Ovary (tissue), 9 donors: ENCODE data around the gene COQ8B. TPM values are rescaled to one million over a fixed set of nuclear protein-coding genes. Genes with fewer than 3 reads are reported as not detected.
A peak's percentile ranks its signal among the peaks of the same experiment; 100 is the strongest.

Source experiments
- DNase-seq, 5 donors: peaks; one replicate each; pipeline ENCODE4 v3.0.0-alpha.2; 2019 to 2020
- H3K27ac ChIP-seq, 2 donors: fragments of 200-600 bp; one replicate each; pipeline versions ENCODE4 v1.5.1 to v1.8.0; 2019 to 2022
- H3K27me3 ChIP-seq: fragments of 200-600 bp; one replicate; pipeline ENCODE4 v1.8.0; 2022
- H3K36me3 ChIP-seq: fragments of 200-600 bp; sonication (generic); one replicate; pipeline ENCODE4 v1.5.1; 2019
- H3K4me1 ChIP-seq: one replicate; pipeline ENCODE4 v1.8.1; 2013; ENCODE audit warnings: mild to moderate bottlenecking, moderate library complexity; ENCODE audit not compliant: insufficient read depth
- H3K4me3 ChIP-seq: fragments of 200-600 bp; sonication (generic); one replicate; pipeline ENCODE4 v1.5.1; 2017
- H3K9me3 ChIP-seq, 2 donors: fragments of 200-600 bp in 1 of 2; sonication (generic) in 1 of 2; one replicate each; pipeline versions ENCODE4 v1.5.1 to v1.8.1; 2013 to 2019; ENCODE audit warnings: mild to moderate bottlenecking in 1 of 2, moderate library complexity in 1 of 2
- EP300 ChIP-seq: sonication (generic); formaldehyde crosslinking; IDR thresholded peaks from one replicate; pipeline ENCODE4 v1.6.1; 2017; ENCODE audit warnings: antibody characterized with exemption
- POLR2A ChIP-seq: fragments of 450-650 bp; IDR thresholded peaks from one replicate; pipeline ENCODE4 v1.6.1; 2017; ENCODE audit warnings: antibody characterized with exemption, mild to moderate bottlenecking, moderate library complexity
- WGBS, 3 donors: extraction: QIAGEN DNeasy Blood & Tissue Kit in 1 of 3; methylation state at CpG; one replicate each; pipeline versions ENCODE4 v1.1.5 to v1.1.7; 2013 to 2017; 5-methylcytosine and 5-hydroxymethylcytosine counted together
- intact Hi-C, 4 donors: fragments of 100-400 bp; cut with DNase I; formaldehyde crosslinking; loops; one replicate each; pipeline versions ENCODE4 v1.11.0 to v1.15.1; 2022 to 2023
- polyA plus RNA-seq, 2 donors: library from polyadenylated mRNA; stranded (reverse); fragments of 200-250 nt in 1 of 2; fragments of 350-450 nt in 1 of 2; fragmentation: Illumina TruSeq in 1 of 2; extraction: RNeasy Lipid Tissue Mini Kit (QIAGEN cat#74804) in 1 of 2; gene quantifications; one replicate each; pipeline ENCODE4 v1.2.3, GENCODE V29; 2013 to 2014
- total RNA-seq, 7 donors: library from RNA; depleted of rRNA in 2 of 7; stranded (reverse); fragments of >200 nt in 2 of 7; fragmentation: NEBNext Ultra II Directional in 3 of 7; extraction: Animal tissue kit (Norgen Biotek cat#: 25700) in 3 of 7; gene quantifications; one replicate each; pipeline versions ENCODE4 v1.1.0 to v1.2.4, GENCODE V29; 2016 to 2023
- TF ChIP-seq, protein P1 (sequence below), 3 donors: fragments of 450-650 bp in 2 of 3; fragments of 200-600 bp in 1 of 3; IDR thresholded peaks; one replicate each; pipeline versions ENCODE4 v1.5.1 to v1.8.0; 2016 to 2022; ENCODE audit warnings: antibody characterized with exemption in 3 of 3, mild to moderate bottlenecking in 1 of 3
- donor health status: DM: no; HTN: no; CAD: no; lungs with moderate emphysema.
- donor health status: DM: no; HTN: no; CAD: no.
- donor health status: Bipolar disorder and iron deficiency.
- donor health status: DM: yes; HTN: yes; CAD: no.
- donor health status: DM: no; HTN: no; CAD: no.
- donor health status: DM: yes; HTN: yes; CAD: no.

COQ8B gene
- total and polyA plus RNA-seq, 9 donors = 8.3 to 51.2 (median 41.5) TPM

DNA sequence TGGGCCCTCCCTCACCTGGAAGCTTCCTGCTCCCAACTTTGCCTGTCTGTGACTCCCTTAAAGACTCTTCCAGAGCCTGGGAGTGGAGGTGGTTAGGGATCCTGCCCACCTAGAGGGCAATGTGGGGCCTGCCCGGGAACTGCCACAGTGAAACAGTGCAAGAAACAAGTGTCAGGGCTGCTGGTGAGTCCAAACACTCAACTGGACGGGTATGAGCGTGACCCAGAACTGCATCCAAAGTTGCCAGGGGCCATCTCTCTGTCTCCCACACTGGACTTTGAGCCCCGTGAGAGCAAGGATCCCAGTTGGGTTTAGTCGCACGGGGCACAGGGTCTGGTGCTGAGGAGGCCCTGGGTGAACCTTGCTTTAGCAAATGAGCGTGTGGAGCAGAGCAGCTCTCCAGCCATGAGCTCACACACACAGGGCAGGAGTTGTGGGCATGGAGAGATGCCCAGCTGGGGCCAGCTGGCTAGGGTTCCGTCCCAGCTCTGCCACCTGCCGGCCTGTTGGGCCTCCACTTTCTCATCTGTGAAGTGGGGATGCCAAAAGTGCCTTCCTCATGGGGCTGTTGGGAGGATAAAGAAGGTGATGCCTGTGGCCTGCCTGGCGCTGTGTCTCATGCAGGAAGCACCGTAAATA is 23.4 kb downstream of the COQ8B start:
- Histone ChIP-seq H3K4me1 (peaks cover 5% of the 10 kb centered on the region), H3K9me3 (no peaks in the 10 kb centered on the region), H3K27me3 (no peaks in the 10 kb centered on the region), H3K36me3 (no peaks in the 10 kb centered on the region), H3K27ac (no peak overlapping the region), H3K4me3 (no peak overlapping the region)
- intact Hi-C loops = no loop called here
- TF ChIP-seq, protein P1, sequence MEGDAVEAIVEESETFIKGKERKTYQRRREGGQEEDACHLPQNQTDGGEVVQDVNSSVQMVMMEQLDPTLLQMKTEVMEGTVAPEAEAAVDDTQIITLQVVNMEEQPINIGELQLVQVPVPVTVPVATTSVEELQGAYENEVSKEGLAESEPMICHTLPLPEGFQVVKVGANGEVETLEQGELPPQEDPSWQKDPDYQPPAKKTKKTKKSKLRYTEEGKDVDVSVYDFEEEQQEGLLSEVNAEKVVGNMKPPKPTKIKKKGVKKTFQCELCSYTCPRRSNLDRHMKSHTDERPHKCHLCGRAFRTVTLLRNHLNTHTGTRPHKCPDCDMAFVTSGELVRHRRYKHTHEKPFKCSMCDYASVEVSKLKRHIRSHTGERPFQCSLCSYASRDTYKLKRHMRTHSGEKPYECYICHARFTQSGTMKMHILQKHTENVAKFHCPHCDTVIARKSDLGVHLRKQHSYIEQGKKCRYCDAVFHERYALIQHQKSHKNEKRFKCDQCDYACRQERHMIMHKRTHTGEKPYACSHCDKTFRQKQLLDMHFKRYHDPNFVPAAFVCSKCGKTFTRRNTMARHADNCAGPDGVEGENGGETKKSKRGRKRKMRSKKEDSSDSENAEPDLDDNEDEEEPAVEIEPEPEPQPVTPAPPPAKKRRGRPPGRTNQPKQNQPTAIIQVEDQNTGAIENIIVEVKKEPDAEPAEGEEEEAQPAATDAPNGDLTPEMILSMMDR (IDR thresholded peaks at IDR 0.05) = no peak
- TF ChIP-seq POLR2A = no peak
- TF ChIP-seq EP300 = no peak
- WGBS, 3 donors = 83 to 93% (median 85%) methylated on average over 11 of the region's 11 CpGs
- no peak for DNase-seq

DNA sequence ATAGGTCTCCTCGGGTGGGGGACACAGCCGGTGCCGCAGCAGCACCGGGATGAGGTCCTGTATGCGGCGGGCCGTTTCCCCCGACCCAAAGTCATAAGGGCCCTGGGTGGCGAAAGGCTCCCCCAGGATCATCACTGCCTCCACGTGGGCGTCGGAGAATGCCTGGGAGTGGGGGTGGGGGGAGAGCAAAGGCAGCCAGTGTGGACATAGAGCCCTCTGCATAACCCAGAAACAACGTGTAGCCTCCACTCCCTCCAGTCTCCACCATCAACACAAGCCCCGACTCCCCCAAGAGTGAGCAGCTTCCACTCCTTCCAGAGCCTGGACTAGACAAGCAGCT is 24.5 kb downstream of the COQ8B start:
- no peak for TF ChIP-seq POLR2A
- no peak for TF ChIP-seq EP300
- TF ChIP-seq, protein P1 (IDR thresholded peaks at IDR 0.05) = no peak
- no peak for DNase-seq
- intact Hi-C loops = no loop called here
- H3K9me3 ChIP-seq = no peaks in the 10 kb centered on the region
- no peak overlapping the region for H3K4me3 ChIP-seq
- H3K36me3 ChIP-seq = no peaks in the 10 kb centered on the region
- H3K4me1 ChIP-seq = peaks cover 14% of the 10 kb centered on the region
- H3K27me3 ChIP-seq = no peaks in the 10 kb centered on the region
- WGBS, 3 donors = 71 to 72% (median 72%) methylated on average over 7 to 14 of the region's 14 CpGs
- peak overlapping the region; percentile 63 to 87 for H3K27ac ChIP-seq

DNA sequence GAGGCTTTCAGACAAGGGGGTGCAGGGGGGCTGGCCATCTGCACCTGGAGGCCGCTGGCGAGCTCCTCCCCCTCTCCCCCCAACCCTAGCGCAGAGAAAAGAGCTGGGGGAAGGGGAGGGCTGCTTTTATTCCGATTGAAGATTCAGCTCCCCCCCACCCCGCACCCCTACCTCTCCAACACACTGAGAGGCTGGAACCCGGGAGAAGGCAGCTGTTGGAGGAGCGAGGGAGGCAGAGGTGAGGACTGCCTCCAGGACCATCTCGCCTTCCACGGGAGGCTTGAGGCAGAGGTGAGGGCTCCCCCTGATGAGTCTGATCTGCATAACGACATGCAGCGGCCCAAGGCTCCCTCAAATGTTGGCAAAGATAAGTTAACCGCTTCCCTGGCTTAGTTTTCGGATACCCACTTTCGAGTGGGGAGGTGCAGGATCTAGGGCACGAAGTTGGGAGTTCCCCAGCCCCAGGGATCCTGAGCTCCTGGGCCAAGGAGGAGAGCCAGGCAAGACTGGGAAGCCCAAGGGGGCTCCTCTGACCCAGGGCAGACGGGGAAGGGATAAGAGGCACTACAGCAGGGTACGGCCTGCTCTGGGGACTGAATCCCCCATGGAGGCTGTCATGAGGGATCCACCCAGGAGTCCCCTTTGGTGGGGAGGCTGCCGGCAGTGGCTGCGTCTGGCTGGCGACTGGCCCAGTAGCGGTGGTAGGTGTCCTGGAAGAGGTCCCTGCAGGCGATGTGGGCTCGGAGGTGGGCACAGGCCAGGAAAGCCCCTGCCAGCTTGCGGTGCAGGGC is 25.1 kb downstream of the COQ8B start:
- H3K27me3 ChIP-seq = no peaks in the 10 kb centered on the region
- H3K9me3 ChIP-seq = no peaks in the 10 kb centered on the region
- TF ChIP-seq POLR2A = no peak
- no peak for TF ChIP-seq EP300
- TF ChIP-seq, protein P1 (IDR thresholded peaks at IDR 0.05) = no peak
- intact Hi-C loops = no loop called here
- H3K4me1 ChIP-seq = peaks cover 15% of the 10 kb centered on the region
- no peak overlapping the region for H3K4me3 ChIP-seq
- H3K27ac ChIP-seq = peak overlapping the region; percentile 63 to 87
- peak; percentile 47 to 68 (median 65) for DNase-seq
- 31 to 47% (median 46%) methylated on average over 17 to 24 of the region's 24 CpGs for WGBS, 3 donors
- no peaks in the 10 kb centered on the region for H3K36me3 ChIP-seq

DNA sequence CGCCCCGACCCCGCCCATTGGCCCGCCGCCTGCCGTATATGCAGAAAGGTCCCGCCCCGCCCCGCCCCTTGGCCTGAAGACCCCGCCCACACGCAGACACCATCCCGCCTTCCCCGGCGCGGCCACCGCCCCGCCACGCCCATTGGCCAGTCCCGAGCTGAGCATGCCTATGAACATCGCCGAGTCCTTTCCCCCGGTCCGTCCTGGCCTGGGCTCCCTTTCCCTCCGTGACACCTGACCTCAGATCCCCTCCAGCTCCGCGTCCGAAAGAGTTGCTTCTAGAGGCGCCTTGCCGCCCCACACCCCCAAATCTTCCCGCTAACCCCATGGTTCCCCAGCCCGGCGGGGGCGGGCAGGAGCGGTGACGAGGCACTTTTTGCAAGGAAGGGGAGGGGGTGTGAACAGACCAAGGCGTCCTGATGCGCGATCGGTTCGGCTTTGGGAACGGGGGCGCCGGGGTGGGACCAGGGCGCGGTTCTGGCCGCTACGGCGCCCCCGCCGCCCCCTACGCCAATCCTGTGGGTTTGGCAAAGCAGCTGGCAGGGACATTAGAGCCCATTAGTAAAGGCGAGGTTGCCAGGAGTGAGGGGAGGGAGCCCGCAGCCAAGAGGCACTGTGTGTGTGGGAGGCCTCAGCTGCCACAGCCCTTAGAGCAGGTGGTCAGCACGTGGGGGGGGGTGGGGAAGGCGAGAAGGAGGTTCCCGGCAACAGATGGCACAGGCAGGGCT is 25.8 kb downstream of the COQ8B start:
- H3K4me3 ChIP-seq = peak overlapping the region; percentile 61
- H3K36me3 ChIP-seq = no peaks in the 10 kb centered on the region
- intact Hi-C loops = no loop called here
- peaks cover 15% of the 10 kb centered on the region for H3K4me1 ChIP-seq
- WGBS, 3 donors = 0 to 1% (median 1%) methylated on average over 41 to 56 of the region's 56 CpGs
- no peaks in the 10 kb centered on the region for H3K27me3 ChIP-seq
- H3K27ac ChIP-seq = peak overlapping the region; percentile 63 to 87
- H3K9me3 ChIP-seq = no peaks in the 10 kb centered on the region
- DNase-seq = peak; percentile 95 to 98 (median 96)
- TF ChIP-seq POLR2A (peak; percentile 39), EP300 (peak; percentile 73)
- TF ChIP-seq, protein P1 (IDR thresholded peaks at IDR 0.05) = no peak
